Activated B cell treated with CpG ODN at 0.5 μM for 24 hours (primary cell): ENCODE results near the gene ATP11B. TPM values are rescaled to one million over a fixed set of nuclear protein-coding genes. Genes with fewer than 3 reads are reported as not detected.

ENCODE experiments used
- ATAC-seq: fragments of 200-7000 bp; cut with Tn5 transposase; one replicate; pipeline ENCODE4 v1.10.0; 2021; ENCODE audit warnings: low read depth, mild to moderate bottlenecking, moderate library complexity
- CTCF ChIA-PET: fragments of 350-600 bp; sonication (Branson Sonifier 250); formaldehyde crosslinking; loops from one replicate; lab custom pipeline; 2021; ENCODE audit warnings: antibody characterized with exemption; lab: Charles Lee
- POLR2A ChIA-PET: fragments of 350-600 bp; sonication (Branson Sonifier 250); formaldehyde crosslinking; loops from one replicate; lab custom pipeline; 2021; ENCODE audit warnings: antibody characterized with exemption; lab: Charles Lee
- DNase-seq: peaks from one replicate; pipeline ENCODE4 v3.0.0; 2022
- H3K27ac Mint-ChIP-seq: one replicate; pipeline ENCODE4 v1.8.0; 2020; ENCODE audit warnings: mixed read lengths
- H3K27me3 Mint-ChIP-seq: one replicate; pipeline ENCODE4 v1.8.0; 2021; ENCODE audit warnings: mixed read lengths
- H3K36me3 Mint-ChIP-seq: one replicate; pipeline ENCODE4 v1.8.0; 2021; ENCODE audit warnings: low read depth, mixed read lengths
- H3K4me1 Mint-ChIP-seq: one replicate; pipeline ENCODE4 v1.8.0; 2021; ENCODE audit warnings: mixed read lengths
- H3K4me3 Mint-ChIP-seq: one replicate; pipeline ENCODE4 v1.8.0; 2020; ENCODE audit warnings: mild to moderate bottlenecking, mixed read lengths
- H3K9me3 Mint-ChIP-seq: one replicate; pipeline ENCODE4 v1.8.0; 2020; ENCODE audit warnings: mixed read lengths
- intact Hi-C: fragments of 100-400 bp; cut with micrococcal nuclease; formaldehyde crosslinking; loops from one replicate; pipeline ENCODE4 v1.15.1; 2024
- total RNA-seq: library from RNA; stranded (reverse); gene quantifications from 2 replicates; pipeline ENCODE4 v1.2.3, GENCODE V29; 2022
- TF ChIP-seq, protein P1 (sequence below): fragments of 200-600 bp; IDR thresholded peaks from one replicate; pipeline ENCODE4 v1.8.0; 2022; ENCODE audit warnings: antibody characterized with exemption, mild to moderate bottlenecking

ATP11B gene
- total RNA-seq, 1 donor from 2014 or later: 93.3 TPM

DNA sequence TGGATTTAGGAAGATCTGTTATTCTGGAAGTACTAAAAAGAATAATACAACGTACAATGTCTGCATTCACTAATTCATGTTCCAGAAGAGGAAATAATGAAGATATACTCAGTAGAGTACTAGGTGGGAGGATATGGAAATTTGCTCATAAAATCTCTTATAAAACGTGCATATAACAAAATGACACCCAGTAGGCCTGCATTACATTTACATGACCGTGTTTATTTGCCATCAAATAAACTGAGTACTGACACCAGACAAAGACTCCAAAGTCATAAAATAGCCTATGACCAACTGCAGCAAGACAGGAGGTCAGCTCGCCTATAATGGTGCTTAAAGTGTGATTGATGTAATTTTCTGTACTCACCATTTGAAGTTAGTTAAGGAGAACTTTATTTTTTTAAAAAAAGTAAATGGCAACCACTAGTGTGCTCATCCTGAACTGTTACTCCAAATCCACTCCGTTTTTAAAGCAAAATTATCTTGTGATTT, 126.6 kb downstream of the ATP11B start:
- ChIA-PET CTCF (interaction anchor here (1.3 kb wide), 1 partner anchor 10 kb away, joined by 3 read pairs; no protein-coding TSS in a partner anchor), POLR2A (no interaction called here)
- ATAC-seq: no peak
- H3K36me3 Mint-ChIP-seq: peaks cover 40% of the 10 kb centered on the region
- no peaks in the 10 kb centered on the region for H3K27me3 Mint-ChIP-seq
- intact Hi-C loops: no loop called here
- TF ChIP-seq, protein P1, sequence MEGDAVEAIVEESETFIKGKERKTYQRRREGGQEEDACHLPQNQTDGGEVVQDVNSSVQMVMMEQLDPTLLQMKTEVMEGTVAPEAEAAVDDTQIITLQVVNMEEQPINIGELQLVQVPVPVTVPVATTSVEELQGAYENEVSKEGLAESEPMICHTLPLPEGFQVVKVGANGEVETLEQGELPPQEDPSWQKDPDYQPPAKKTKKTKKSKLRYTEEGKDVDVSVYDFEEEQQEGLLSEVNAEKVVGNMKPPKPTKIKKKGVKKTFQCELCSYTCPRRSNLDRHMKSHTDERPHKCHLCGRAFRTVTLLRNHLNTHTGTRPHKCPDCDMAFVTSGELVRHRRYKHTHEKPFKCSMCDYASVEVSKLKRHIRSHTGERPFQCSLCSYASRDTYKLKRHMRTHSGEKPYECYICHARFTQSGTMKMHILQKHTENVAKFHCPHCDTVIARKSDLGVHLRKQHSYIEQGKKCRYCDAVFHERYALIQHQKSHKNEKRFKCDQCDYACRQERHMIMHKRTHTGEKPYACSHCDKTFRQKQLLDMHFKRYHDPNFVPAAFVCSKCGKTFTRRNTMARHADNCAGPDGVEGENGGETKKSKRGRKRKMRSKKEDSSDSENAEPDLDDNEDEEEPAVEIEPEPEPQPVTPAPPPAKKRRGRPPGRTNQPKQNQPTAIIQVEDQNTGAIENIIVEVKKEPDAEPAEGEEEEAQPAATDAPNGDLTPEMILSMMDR: no peak
- H3K4me3 Mint-ChIP-seq: no peak overlapping the region
- no peaks in the 10 kb centered on the region for H3K9me3 Mint-ChIP-seq
- no peak for DNase-seq
- no peak overlapping the region for H3K27ac Mint-ChIP-seq
- H3K4me1 Mint-ChIP-seq: peaks cover under 1% of the 10 kb centered on the region

DNA sequence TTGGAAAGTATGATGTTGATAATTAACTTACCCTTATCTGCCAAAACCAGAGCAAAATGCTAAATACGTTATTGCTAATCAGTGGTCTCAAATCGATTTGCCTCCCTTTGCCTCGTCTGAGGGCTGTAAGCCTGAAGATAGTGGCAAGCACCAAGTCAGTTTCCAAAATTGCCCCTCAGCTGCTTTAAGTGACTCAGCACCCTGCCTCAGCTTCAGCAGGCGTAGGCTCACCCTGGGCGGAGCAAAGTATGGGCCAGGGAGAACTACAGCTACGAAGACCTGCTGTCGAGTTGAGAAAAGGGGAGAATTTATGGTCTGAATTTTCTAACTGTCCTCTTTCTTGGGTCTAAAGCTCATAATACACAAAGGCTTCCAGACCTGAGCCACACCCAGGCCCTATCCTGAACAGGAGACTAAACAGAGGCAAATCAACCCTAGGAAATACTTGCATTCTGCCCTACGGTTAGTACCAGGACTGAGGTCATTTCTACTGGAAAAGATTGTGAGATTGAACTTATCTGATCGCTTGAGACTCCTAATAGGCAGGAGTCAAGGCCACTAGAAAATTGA, 127.3 kb downstream of the ATP11B start:
- Mint-ChIP-seq H3K27ac (no peak overlapping the region), H3K4me1 (peaks cover 7% of the 10 kb centered on the region), H3K4me3 (no peak overlapping the region), H3K36me3 (peaks cover 35% of the 10 kb centered on the region), H3K27me3 (no peaks in the 10 kb centered on the region), H3K9me3 (no peaks in the 10 kb centered on the region)
- POLR2A ChIA-PET: no interaction called here
- CTCF ChIA-PET: interaction anchor here (1.3 kb wide), 1 partner anchor 10 kb away, joined by 3 read pairs; no protein-coding TSS in a partner anchor
- ATAC-seq (no peak), DNase-seq (no peak)
- TF ChIP-seq, protein P1: no peak
- intact Hi-C loops: no loop called here

DNA sequence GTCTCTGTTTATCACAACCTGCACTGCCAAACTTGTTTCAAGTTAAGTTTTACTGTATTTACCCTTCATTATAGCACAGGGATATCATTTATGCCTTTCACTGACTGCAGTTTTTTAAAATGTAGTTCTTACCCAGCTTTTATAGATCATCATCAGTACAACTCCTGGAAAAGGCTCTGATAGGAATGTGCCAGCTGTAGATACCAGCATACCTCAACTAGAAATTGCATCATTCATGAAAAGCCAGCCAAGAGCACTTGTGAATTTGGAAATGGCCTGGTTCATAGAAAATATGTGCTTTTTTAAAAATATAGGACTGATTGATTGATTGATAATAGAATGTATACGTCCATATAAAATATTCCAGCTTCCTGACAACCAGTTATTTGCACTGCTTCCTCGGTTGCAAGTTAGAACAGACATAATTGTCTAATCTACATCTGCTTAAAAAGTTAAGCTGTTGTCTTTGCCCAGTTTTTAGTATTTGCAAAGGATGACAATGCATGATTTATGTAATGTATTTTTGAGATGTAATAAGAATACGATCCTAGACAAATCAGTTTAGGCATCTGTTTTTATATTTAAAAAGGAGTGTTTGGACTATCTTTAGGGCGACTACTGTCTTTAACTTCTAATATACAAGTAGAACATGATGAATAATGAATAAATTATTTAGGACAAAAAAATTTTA, 128.5 kb downstream of the ATP11B start:
- POLR2A ChIA-PET: no interaction called here

DNA sequence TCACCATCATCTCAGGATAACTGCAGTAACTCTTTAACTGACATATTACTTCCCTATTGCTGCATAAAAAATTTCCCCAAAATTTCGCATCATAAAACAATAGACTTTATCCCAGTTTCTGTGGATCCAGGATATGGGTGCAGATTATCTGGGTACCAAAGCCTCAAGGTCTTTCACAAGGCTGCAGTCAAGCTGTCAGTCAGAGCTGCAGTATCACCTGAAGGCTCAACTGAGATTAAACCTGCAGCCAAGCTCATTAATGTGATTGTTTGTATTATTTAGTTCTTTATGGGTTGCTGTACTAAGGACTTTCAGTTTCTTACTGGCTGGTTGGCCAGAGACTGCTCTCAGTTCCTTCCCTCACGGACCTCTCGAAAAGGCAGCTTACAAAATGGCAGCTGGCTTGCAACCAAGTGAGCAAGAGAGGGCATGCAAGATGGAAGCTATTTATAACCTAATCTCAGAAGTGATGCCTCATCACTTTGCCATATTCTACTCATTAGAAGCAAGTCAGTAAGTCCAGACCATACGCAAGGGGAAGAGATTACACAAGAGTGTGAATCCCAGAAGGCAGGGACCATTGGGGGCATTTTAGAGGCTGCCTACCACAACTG, 132.1 kb downstream of the ATP11B start:
- CTCF ChIA-PET: no interaction called here
- Mint-ChIP-seq H3K27ac (no peak overlapping the region), H3K9me3 (peaks cover 7% of the 10 kb centered on the region), H3K4me1 (peaks cover 13% of the 10 kb centered on the region), H3K36me3 (peaks cover 20% of the 10 kb centered on the region), H3K27me3 (no peaks in the 10 kb centered on the region), H3K4me3 (no peak overlapping the region)
- TF ChIP-seq, protein P1: no peak
- intact Hi-C loops: loop anchor here (2.0 kb wide), 1 partner anchor 13 kb away; no protein-coding TSS in a partner anchor
- DNase-seq: no peak
- ATAC-seq: no peak
- POLR2A ChIA-PET: no interaction called here

More for the DNA sequence above, 128.5 kb downstream of the ATP11B start:
- ATAC-seq (no peak), DNase-seq (no peak)
- TF ChIP-seq, protein P1: no peak
- CTCF ChIA-PET: no interaction called here
- intact Hi-C loops: no loop called here
- no peak overlapping the region for H3K27ac Mint-ChIP-seq
- peaks cover 32% of the 10 kb centered on the region for H3K36me3 Mint-ChIP-seq
- H3K9me3 Mint-ChIP-seq: peaks cover 4% of the 10 kb centered on the region
- no peak overlapping the region for H3K4me3 Mint-ChIP-seq
- no peaks in the 10 kb centered on the region for H3K27me3 Mint-ChIP-seq
- peaks cover 13% of the 10 kb centered on the region for H3K4me1 Mint-ChIP-seq

DNA sequence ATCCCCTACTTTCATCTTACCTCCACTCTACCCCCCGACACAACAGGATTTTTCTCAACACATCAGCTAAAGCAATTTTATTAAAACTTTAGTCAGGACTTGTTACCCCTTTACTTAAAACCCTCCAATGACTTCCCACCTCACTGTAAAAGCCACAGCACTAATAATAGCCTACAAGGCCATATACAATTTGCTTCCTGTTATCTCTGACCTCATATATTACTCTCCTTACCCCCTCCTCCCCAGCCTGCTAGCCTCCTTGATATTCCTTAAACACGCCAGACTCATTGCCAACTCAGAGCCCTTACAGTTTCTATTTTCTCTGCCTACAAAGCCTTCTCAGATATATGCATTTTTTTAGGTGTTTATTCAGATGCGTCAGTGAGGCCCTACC, 132.6 kb downstream of the ATP11B start:
- ChIA-PET CTCF (no interaction called here), POLR2A (no interaction called here)
- H3K27ac Mint-ChIP-seq: no peak overlapping the region
- peaks cover 13% of the 10 kb centered on the region for H3K4me1 Mint-ChIP-seq
- DNase-seq (no peak), ATAC-seq (no peak)
- no peaks in the 10 kb centered on the region for H3K27me3 Mint-ChIP-seq
- H3K9me3 Mint-ChIP-seq: peaks cover 7% of the 10 kb centered on the region
- intact Hi-C loops: loop anchor here (2.0 kb wide), 1 partner anchor 13 kb away; no protein-coding TSS in a partner anchor
- no peak overlapping the region for H3K4me3 Mint-ChIP-seq
- H3K36me3 Mint-ChIP-seq: peaks cover 15% of the 10 kb centered on the region
- TF ChIP-seq, protein P1: no peak
